Neural progenitor cell (in vitro differentiated cells): ENCODE measurements around the gene POU2AF2. TPM values are rescaled to one million over a fixed set of nuclear protein-coding genes. Genes with fewer than 3 reads are reported as not detected.

Experiments used
- DNase-seq: peaks from one replicate; pipeline ENCODE4 v3.0.0-alpha.2; 2016; ENCODE audit warnings: low spot score
- H2AFZ ChIP-seq: fragments of 200-600 bp; sonication (generic); replicated peaks from 2 replicates; pipeline ENCODE4 v1.6.1; 2016; ENCODE audit warnings: antibody characterized with exemption
- H3F3A ChIP-seq: fragments of 200-600 bp; sonication (generic); 2 replicates; pipeline ENCODE4 v1.6.1; 2016; ENCODE audit warnings: antibody characterized with exemption, low read depth
- H3K27ac ChIP-seq: fragments of 200-600 bp; sonication (generic); 2 replicates; pipeline ENCODE4 v1.5.1; 2016; ENCODE audit warnings: mild to moderate bottlenecking
- H3K27me3 ChIP-seq: fragments of 200-600 bp; sonication (generic); 2 replicates; pipeline ENCODE4 v1.6.1; 2016; ENCODE audit warnings: mild to moderate bottlenecking, moderate library complexity
- H3K36me3 ChIP-seq: fragments of 200-600 bp; sonication (generic); 2 replicates; pipeline ENCODE4 v1.5.1; 2016
- H3K4me1 ChIP-seq: fragments of 200-600 bp; sonication (generic); 2 replicates; pipeline ENCODE4 v1.6.1; 2016; ENCODE audit warnings: mixed run types
- H3K4me2 ChIP-seq: fragments of 200-600 bp; sonication (generic); 2 replicates; pipeline ENCODE4 v1.6.1; 2016
- H3K4me3 ChIP-seq: fragments of 200-600 bp; sonication (generic); 2 replicates; pipeline ENCODE4 v1.5.1; 2016
- H3K79me2 ChIP-seq: fragments of 200-600 bp; sonication (generic); 2 replicates; pipeline ENCODE4 v1.6.1; 2016; ENCODE audit warnings: low read depth
- H3K9ac ChIP-seq: fragments of 200-600 bp; sonication (generic); 2 replicates; pipeline ENCODE4 v1.6.1; 2016
- H3K9me3 ChIP-seq: fragments of 200-600 bp; sonication (generic); 2 replicates; pipeline ENCODE4 v1.5.1; 2016; ENCODE audit warnings: low read depth
- H4K20me1 ChIP-seq: fragments of 200-600 bp; sonication (generic); 2 replicates; pipeline ENCODE4 v1.6.1; 2016; ENCODE audit warnings: low read depth
- H3K27ac Mint-ChIP-seq: 3 replicates; pipeline ENCODE4 v1.8.0; 2021; ENCODE audit warnings: mixed read lengths
- H3K27me3 Mint-ChIP-seq: 2 replicates; pipeline ENCODE4 v1.8.0; 2022; ENCODE audit warnings: low read depth, mild to moderate bottlenecking, inconsistent platforms, moderate library complexity, mixed read lengths; ENCODE audit not compliant: insufficient read depth
- H3K36me3 Mint-ChIP-seq: 3 replicates; pipeline ENCODE4 v1.8.0; 2021; ENCODE audit warnings: mixed read lengths
- H3K4me1 Mint-ChIP-seq: 3 replicates; pipeline ENCODE4 v1.8.0; 2021; ENCODE audit warnings: mixed read lengths
- H3K4me3 Mint-ChIP-seq: 3 replicates; pipeline ENCODE4 v1.8.0; 2021; ENCODE audit warnings: mild to moderate bottlenecking, moderate library complexity, mixed read lengths
- H3K9me3 Mint-ChIP-seq: 3 replicates; pipeline ENCODE4 v1.8.0; 2020; ENCODE audit warnings: mixed read lengths
- EZH2 ChIP-seq: fragments of 200-600 bp; sonication (generic); IDR thresholded peaks from 2 replicates; pipeline ENCODE4 v1.6.1; 2017; ENCODE audit warnings: antibody characterized with exemption, mild to moderate bottlenecking, moderate library complexity
- EZH2phosphoT487 ChIP-seq: fragments of 200-600 bp; sonication (generic); IDR thresholded peaks from 2 replicates; pipeline ENCODE4 v1.6.1; 2017; ENCODE audit warnings: antibody characterized with exemption
- total RNA-seq: library from RNA; depleted of rRNA; stranded (reverse); fragments of >200 nt; gene quantifications from 2 replicates; pipeline ENCODE4 v1.2.3, GENCODE V29; 2015; ENCODE audit warnings: low replicate concordance
- TF ChIP-seq, protein P1 (sequence below): fragments of 200-600 bp; sonication (generic); IDR thresholded peaks from 2 replicates; pipeline ENCODE4 v1.5.1; 2017; ENCODE audit warnings: antibody characterized with exemption, mild to moderate bottlenecking

Gene POU2AF2
- total RNA-seq, 1 donor from 2014 or later = not detected

DNA sequence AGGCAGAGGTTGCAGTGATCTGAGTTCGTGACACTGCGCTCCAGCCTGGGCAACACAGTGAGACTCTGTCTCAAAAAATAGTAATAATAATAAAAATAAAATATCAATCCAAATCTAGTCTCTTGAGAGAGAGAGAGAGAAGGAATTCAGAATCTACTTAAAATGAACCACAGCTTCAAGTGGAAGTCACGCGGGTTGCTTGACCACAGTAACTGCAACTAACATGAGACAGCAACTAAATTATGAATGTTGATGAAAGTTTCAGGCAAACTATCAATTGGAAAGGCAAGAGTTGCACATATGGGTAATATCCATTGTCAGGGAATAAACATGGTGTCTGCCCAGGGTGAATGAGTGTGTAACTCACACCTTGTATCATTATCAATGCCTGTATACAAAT, 12.5 kb downstream of the POU2AF2 start:
- H4K20me1 ChIP-seq = no peaks in the 10 kb centered on the region

GRCh38 chr11:111259896-111260295, 14.4 kb downstream of the POU2AF2 start:
- no peaks in the 10 kb centered on the region for H3K79me2 ChIP-seq
- no peak overlapping the region for H3K4me3 ChIP-seq
- H3K4me2 ChIP-seq = no peak overlapping the region
- no peaks in the 10 kb centered on the region for H3K27me3 ChIP-seq
- H3K27me3 Mint-ChIP-seq = peaks cover 5% of the 10 kb centered on the region
- no peaks in the 10 kb centered on the region for H4K20me1 ChIP-seq
- H2AFZ ChIP-seq = no peak overlapping the region
- H3K27ac ChIP-seq = no peak overlapping the region
- no peaks in the 10 kb centered on the region for H3K4me1 Mint-ChIP-seq
- no peaks in the 10 kb centered on the region for H3K36me3 Mint-ChIP-seq
- H3F3A ChIP-seq = no peaks in the 10 kb centered on the region
- H3K9me3 Mint-ChIP-seq = no peaks in the 10 kb centered on the region
- TF ChIP-seq, protein P1, sequence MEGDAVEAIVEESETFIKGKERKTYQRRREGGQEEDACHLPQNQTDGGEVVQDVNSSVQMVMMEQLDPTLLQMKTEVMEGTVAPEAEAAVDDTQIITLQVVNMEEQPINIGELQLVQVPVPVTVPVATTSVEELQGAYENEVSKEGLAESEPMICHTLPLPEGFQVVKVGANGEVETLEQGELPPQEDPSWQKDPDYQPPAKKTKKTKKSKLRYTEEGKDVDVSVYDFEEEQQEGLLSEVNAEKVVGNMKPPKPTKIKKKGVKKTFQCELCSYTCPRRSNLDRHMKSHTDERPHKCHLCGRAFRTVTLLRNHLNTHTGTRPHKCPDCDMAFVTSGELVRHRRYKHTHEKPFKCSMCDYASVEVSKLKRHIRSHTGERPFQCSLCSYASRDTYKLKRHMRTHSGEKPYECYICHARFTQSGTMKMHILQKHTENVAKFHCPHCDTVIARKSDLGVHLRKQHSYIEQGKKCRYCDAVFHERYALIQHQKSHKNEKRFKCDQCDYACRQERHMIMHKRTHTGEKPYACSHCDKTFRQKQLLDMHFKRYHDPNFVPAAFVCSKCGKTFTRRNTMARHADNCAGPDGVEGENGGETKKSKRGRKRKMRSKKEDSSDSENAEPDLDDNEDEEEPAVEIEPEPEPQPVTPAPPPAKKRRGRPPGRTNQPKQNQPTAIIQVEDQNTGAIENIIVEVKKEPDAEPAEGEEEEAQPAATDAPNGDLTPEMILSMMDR = no peak
- no peak for TF ChIP-seq EZH2phosphoT487
- no peak for TF ChIP-seq EZH2
- no peaks in the 10 kb centered on the region for H3K9me3 ChIP-seq
- no peaks in the 10 kb centered on the region for H3K4me1 ChIP-seq
- H3K36me3 ChIP-seq = no peaks in the 10 kb centered on the region
- H3K4me3 Mint-ChIP-seq = no peak overlapping the region
- no peak for DNase-seq
- H3K27ac Mint-ChIP-seq = no peak overlapping the region
- H3K9ac ChIP-seq = no peak overlapping the region

More for the DNA sequence above, 12.5 kb downstream of the POU2AF2 start:
- Histone ChIP-seq H2AFZ (no peak overlapping the region), H3K79me2 (no peaks in the 10 kb centered on the region), H3K4me2 (no peak overlapping the region), H3K27ac (no peak overlapping the region), H3K9me3 (no peaks in the 10 kb centered on the region), H3K4me1 (no peaks in the 10 kb centered on the region), H3F3A (no peaks in the 10 kb centered on the region), H3K4me3 (no peak overlapping the region), H3K36me3 (no peaks in the 10 kb centered on the region), H3K27me3 (no peaks in the 10 kb centered on the region), H3K9ac (no peak overlapping the region)
- H3K36me3 Mint-ChIP-seq = no peaks in the 10 kb centered on the region
- no peak overlapping the region for H3K4me3 Mint-ChIP-seq
- DNase-seq = no peak
- TF ChIP-seq, protein P1 = no peak
- TF ChIP-seq EZH2 (no peak), EZH2phosphoT487 (no peak)
- H3K27me3 Mint-ChIP-seq = peaks cover 2% of the 10 kb centered on the region
- no peak overlapping the region for H3K27ac Mint-ChIP-seq
- H3K4me1 Mint-ChIP-seq = no peaks in the 10 kb centered on the region
- H3K9me3 Mint-ChIP-seq = no peaks in the 10 kb centered on the region

DNA sequence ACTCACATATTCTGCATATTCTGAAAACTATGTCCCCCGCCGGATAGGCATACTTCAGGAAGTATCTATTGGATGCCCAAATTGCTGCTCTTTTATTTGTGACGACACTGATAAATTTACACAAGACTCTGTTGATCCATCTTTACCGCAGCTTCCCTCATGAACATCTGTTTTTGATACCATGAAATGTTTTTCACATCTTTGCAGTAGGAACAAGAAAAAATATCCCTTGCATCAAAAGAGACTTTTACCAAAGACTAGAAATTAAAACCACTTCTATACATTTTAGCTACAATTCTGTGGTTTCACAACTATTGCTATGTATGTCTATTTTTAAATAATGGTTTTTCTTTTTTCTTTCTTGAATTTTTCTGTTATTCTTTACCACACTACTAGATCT, 15.3 kb downstream of the POU2AF2 start:
- Mint-ChIP-seq H3K36me3 (no peaks in the 10 kb centered on the region), H3K9me3 (no peaks in the 10 kb centered on the region), H3K27me3 (peaks cover 5% of the 10 kb centered on the region), H3K27ac (no peak overlapping the region), H3K4me3 (no peak overlapping the region), H3K4me1 (no peaks in the 10 kb centered on the region)
- Histone ChIP-seq H3F3A (no peaks in the 10 kb centered on the region), H3K4me1 (no peaks in the 10 kb centered on the region), H3K36me3 (no peaks in the 10 kb centered on the region), H3K9me3 (no peaks in the 10 kb centered on the region), H3K4me2 (no peak overlapping the region), H3K79me2 (no peaks in the 10 kb centered on the region), H4K20me1 (no peaks in the 10 kb centered on the region), H3K27ac (no peak overlapping the region), H2AFZ (no peak overlapping the region), H3K9ac (no peak overlapping the region), H3K27me3 (no peaks in the 10 kb centered on the region), H3K4me3 (no peak overlapping the region)
- no peak for DNase-seq
- TF ChIP-seq, protein P1 = no peak
- TF ChIP-seq EZH2 = no peak
- no peak for TF ChIP-seq EZH2phosphoT487
